GM06990 (cell line): Measurements from ENCODE around the gene NOX1.

Source experiments
- DNase-seq: peaks from one replicate; pipeline ENCODE4 v3.0.0-alpha.2; 2011; ENCODE audit not compliant: insufficient read length; ENCODE audit errors: extremely low read depth
- H3K27me3 ChIP-seq: replicated peaks from 2 replicates; pipeline ENCODE4 v1.6.0; 2011; ENCODE audit warnings: low read length; ENCODE audit not compliant: control insufficient read depth, insufficient read depth
- H3K36me3 ChIP-seq: 2 replicates; pipeline ENCODE4 v1.5.1; 2011; ENCODE audit warnings: low read length; ENCODE audit not compliant: control insufficient read depth, insufficient read depth
- H3K4me3 ChIP-seq: replicated peaks from 2 replicates; pipeline ENCODE4 v1.5.1; 2011; ENCODE audit warnings: low read depth, mild to moderate bottlenecking, control low read depth, low read length
- CTCF ChIP-seq: IDR thresholded peaks from 2 replicates; pipeline ENCODE4 v1.5.1; 2011; ENCODE audit warnings: low read length, control low read depth, mild to moderate bottlenecking, inconsistent platforms; ENCODE audit not compliant: insufficient read depth, poor library complexity, severe bottlenecking

NOX1 gene

GRCh38 chrX:100895365-100896075, 21.4 kb upstream of the NOX1 start:
- Histone ChIP-seq H3K27me3 (no peaks in the 10 kb centered on the region), H3K4me3 (no peak overlapping the region), H3K36me3 (no peaks in the 10 kb centered on the region)
- peak; percentile 15 for DNase-seq
- TF ChIP-seq CTCF, result peak; percentile 57

GRCh38 chrX:100883654-100884053, 9.5 kb upstream of the NOX1 start:
- Histone ChIP-seq H3K27me3 (no peaks in the 10 kb centered on the region), H3K4me3 (no peak overlapping the region), H3K36me3 (no peaks in the 10 kb centered on the region)
- TF ChIP-seq CTCF, result no peak
- no peak for DNase-seq

GRCh38 chrX:100880368-100880767, 6.2 kb upstream of the NOX1 start:
- H3K4me3 ChIP-seq, result no peak overlapping the region
- no peaks in the 10 kb centered on the region for H3K27me3 ChIP-seq
- TF ChIP-seq CTCF, result no peak
- no peak for DNase-seq
- no peaks in the 10 kb centered on the region for H3K36me3 ChIP-seq

- no peak for TF ChIP-seq CTCF
- DNase-seq, result no peak
- Histone ChIP-seq H3K4me3 (no peak overlapping the region), H3K27me3 (no peaks in the 10 kb centered on the region), H3K36me3 (no peaks in the 10 kb centered on the region)
These were observed 2.3 kb downstream of the NOX1 start for GRCh38 chrX:100871594-100872560.

GRCh38 chrX:100870527-100870926, 3.6 kb downstream of the NOX1 start:
- Histone ChIP-seq H3K36me3 (no peaks in the 10 kb centered on the region), H3K27me3 (no peaks in the 10 kb centered on the region), H3K4me3 (no peak overlapping the region)
- DNase-seq, result no peak
- no peak for TF ChIP-seq CTCF
